Activated T-helper 2 cell treated with anti-CD3 and anti-CD28 coated beads, Interferon-gamma antibody, Interleukin-2, Interleukin-4, amounts not matched to agents 10 μg/mL and 5 μg/mL and 100 μg/mL, durations not matched to agents 14 hours and 24 hours and 36 hours (primary cell): ENCODE measurements around the gene PLEKHB2. TPM values are rescaled to one million over a fixed set of nuclear protein-coding genes. Genes with fewer than 3 reads are reported as not detected.
"Not testable (repeated sequence)": the region's sequence is repeated elsewhere in the genome, so short reads cannot be mapped to it uniquely, and the experiment has no call there.

Experiments
- DNase-seq: peaks from one replicate; pipeline ENCODE4 v3.0.0; 2021; ENCODE audit warnings: low spot score
- H3K27ac Mint-ChIP-seq: one replicate; pipeline ENCODE4 v1.8.0; 2021; ENCODE audit warnings: mixed read lengths
- H3K27me3 Mint-ChIP-seq: one replicate; pipeline ENCODE4 v1.8.0; 2021; ENCODE audit warnings: low read depth, mixed read lengths
- H3K36me3 Mint-ChIP-seq: one replicate; pipeline ENCODE4 v1.8.0; 2021; ENCODE audit warnings: low read depth, mixed read lengths
- H3K4me1 Mint-ChIP-seq: one replicate; pipeline ENCODE4 v1.8.0; 2021; ENCODE audit warnings: low read depth, mixed read lengths
- H3K4me3 Mint-ChIP-seq: one replicate; pipeline ENCODE4 v1.8.0; 2021; ENCODE audit warnings: low read depth, mild to moderate bottlenecking, moderate library complexity, mixed read lengths
- H3K9me3 Mint-ChIP-seq: one replicate; pipeline ENCODE4 v1.8.0; 2021; ENCODE audit warnings: mixed read lengths
- intact Hi-C: fragments of 100-400 bp; cut with micrococcal nuclease; formaldehyde crosslinking; loops from one replicate; pipeline ENCODE4 v1.15.1; 2023
- total RNA-seq: library from RNA; stranded (reverse); gene quantifications from 2 replicates; pipeline ENCODE4 v1.2.3, GENCODE V29; 2022

The PLEKHB2 gene, protein sequence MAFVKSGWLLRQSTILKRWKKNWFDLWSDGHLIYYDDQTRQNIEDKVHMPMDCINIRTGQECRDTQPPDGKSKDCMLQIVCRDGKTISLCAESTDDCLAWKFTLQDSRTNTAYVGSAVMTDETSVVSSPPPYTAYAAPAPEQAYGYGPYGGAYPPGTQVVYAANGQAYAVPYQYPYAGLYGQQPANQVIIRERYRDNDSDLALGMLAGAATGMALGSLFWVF
- 72.3 and 72.9 TPM in 2 replicates for total RNA-seq

DNA sequence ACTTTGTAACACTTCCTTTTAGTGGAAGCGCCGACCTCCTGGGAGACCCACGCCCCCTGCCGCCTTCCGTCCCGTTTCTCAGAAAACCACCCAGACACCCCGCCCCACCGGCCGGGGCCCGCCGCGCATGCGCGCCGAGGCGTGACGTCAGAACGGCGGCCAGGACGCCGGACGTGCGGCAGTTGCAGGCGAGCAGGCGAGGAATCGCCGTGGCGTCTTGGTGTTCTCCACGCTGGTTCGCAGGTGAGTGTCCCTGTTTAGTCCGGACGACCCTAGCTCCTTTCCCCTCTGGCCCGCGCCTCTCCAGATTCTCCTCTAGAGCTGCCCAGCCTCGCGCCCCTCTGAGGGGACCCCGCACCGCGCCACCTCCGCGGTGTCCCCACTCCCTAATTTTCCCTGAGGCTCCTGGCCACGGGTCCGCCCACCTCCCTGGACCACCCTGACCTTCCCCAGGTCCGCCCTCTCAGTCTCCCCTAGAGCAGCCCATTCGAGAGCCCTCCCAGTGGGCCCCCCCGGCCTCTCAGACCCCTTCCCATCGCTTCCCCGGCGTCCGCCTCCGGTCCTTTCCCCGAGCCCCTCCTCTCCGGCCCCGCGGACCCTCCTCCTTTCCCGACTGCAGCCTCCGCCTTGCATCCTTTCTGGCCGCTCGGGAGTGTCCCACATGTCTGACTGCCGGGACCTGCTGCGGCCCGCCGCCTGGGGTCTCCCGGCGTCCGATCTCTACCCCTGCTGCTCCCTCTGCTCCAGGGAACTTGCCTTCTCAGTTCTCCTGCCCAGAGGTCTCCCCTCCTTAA, at the start of gene PLEKHB2:
Gene PLEKHB2, plus strand, starts transcription at position 181 of the 794 bp plus-strand sequence. CDS start 15,606 bp downstream, outside the sequence.
- Mint-ChIP-seq H3K9me3 (no peaks in the 10 kb centered on the region), H3K36me3 (peaks cover 24% of the 10 kb centered on the region), H3K4me1 (peaks cover 46% of the 10 kb centered on the region), H3K27me3 (no peaks in the 10 kb centered on the region), H3K4me3 (peak within 1 kb of the TSS; percentile 100), H3K27ac (peak within 1 kb of the TSS; percentile 98)
- intact Hi-C loops = loop anchor here (5.0 to 10.0 kb wide), 3 partner anchors 281 to 731 kb away; no protein-coding TSS in a partner anchor
- DNase-seq = peak; percentile 94

DNA sequence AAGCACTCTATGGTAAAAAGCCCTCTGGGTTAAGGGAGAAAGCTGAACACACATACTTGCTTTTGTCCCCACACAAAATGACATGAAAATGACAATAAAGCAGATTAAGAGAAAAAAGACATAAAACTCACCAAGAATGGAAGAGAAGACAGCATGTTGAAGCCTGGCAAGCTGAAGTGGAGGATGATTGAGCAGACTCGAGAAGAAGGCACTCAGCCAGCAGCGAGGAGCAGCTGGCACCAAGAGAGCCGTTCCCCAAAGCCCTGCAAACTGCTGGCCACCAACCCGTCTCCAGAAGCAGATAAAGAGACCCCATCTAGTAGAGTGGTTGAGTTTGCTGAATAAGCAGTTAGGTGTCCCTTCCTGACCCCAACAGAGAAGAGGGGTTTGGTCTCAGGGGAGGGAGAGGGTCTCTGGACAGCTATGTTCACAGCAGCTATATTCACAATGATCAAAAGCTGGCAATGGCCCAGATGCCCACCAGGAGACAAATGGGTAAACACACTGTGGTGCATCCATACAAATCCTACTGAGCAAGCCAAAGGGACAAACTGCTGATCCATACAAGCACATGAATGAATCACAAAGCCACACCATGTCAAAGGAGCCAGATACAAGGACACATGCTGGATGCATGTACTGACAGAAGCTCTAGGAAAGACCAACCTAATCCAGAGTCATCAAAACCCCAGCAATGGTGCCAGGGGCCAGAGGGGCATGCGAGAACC, 48.8 kb upstream of the PLEKHB2 start:
- Mint-ChIP-seq H3K36me3 (peaks cover 76% of the 10 kb centered on the region), H3K9me3 (no peaks in the 10 kb centered on the region), H3K4me1 (peaks cover 2% of the 10 kb centered on the region), H3K27ac (no peak overlapping the region), H3K4me3 (no peak overlapping the region), H3K27me3 (no peaks in the 10 kb centered on the region)
- no peak for DNase-seq
- intact Hi-C loops = no loop called here

DNA sequence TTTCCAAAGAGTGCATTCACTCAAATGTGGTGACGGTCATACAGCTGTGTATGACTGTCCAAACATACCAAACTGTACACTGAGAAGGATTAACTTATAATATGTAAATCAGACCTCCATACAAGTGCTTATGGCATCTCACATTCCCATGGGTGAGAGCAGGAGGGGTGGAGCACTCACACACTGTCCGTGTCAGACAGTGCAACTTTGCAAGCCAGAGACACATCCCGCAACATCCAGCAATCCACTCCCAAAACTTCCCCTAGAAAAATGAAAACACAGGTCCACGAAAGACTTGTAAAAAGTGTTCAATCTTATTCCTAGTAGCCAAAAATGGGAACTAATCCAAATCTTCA, 48.2 kb upstream of the PLEKHB2 start:
- H3K36me3 Mint-ChIP-seq = peaks cover 75% of the 10 kb centered on the region
- no peaks in the 10 kb centered on the region for H3K27me3 Mint-ChIP-seq
- peaks cover 5% of the 10 kb centered on the region for H3K4me1 Mint-ChIP-seq
- H3K4me3 Mint-ChIP-seq = no peak overlapping the region
- H3K27ac Mint-ChIP-seq = no peak overlapping the region
- intact Hi-C loops = no loop called here
- H3K9me3 Mint-ChIP-seq = no peaks in the 10 kb centered on the region
- DNase-seq = no peak

DNA sequence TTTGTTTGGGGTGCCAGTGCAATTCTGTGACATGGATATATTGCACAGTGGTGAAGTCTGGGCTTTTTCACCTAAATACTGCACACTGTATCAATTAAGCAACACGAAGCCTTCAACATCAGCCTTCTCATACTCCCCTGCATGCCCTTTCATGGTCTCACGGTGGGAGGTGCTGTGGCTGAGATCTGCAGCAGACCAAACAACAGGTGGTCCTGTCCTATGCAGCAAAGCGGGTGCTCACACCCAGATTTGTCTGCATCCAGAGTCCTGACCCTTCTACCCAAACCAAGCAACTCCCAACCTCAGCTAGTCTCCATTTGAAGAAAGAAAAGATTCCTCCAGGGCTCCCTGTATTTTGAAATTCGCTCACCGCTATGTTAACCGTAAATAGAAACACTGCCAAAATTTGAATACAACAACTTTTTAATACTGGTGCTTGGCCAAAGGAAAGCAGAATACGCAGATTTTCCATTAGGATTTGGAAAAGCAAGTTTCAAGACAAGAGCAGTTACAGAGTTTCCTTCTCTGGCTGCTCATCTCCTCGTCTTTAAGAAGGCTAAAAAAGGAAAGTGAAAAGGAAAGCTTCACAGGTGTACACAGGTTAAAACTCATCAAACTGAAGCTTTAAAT, 46.8 kb upstream of the PLEKHB2 start:
- Mint-ChIP-seq H3K36me3 (peaks cover 65% of the 10 kb centered on the region), H3K4me3 (no peak overlapping the region), H3K27me3 (no peaks in the 10 kb centered on the region), H3K4me1 (peaks cover 9% of the 10 kb centered on the region), H3K27ac (no peak overlapping the region), H3K9me3 (no peaks in the 10 kb centered on the region)
- no peak for DNase-seq
- intact Hi-C loops = no loop called here

DNA sequence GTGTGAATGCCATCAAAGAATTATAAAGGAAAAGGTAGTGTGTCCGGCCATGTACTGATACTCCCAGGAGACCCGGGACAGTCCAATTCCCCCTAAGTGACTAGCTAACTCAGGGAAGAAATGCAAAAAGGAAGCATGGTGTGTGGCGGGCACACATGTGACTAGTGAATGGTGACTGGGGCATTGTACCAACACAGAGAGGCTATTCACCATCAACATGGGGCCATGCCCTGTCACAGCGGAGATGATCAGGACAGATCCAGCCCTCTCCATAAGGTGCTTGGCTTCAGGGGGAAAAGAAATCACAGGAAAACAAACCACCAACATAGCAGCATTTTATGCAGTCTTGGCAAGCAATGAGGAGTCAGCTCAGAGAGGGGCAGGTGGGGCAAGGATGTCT, 46.2 kb upstream of the PLEKHB2 start:
- Mint-ChIP-seq H3K27ac (no peak overlapping the region), H3K4me1 (peaks cover 9% of the 10 kb centered on the region), H3K9me3 (no peaks in the 10 kb centered on the region), H3K4me3 (no peak overlapping the region), H3K27me3 (no peaks in the 10 kb centered on the region), H3K36me3 (peaks cover 64% of the 10 kb centered on the region)
- intact Hi-C loops = no loop called here
- no peak for DNase-seq

DNA sequence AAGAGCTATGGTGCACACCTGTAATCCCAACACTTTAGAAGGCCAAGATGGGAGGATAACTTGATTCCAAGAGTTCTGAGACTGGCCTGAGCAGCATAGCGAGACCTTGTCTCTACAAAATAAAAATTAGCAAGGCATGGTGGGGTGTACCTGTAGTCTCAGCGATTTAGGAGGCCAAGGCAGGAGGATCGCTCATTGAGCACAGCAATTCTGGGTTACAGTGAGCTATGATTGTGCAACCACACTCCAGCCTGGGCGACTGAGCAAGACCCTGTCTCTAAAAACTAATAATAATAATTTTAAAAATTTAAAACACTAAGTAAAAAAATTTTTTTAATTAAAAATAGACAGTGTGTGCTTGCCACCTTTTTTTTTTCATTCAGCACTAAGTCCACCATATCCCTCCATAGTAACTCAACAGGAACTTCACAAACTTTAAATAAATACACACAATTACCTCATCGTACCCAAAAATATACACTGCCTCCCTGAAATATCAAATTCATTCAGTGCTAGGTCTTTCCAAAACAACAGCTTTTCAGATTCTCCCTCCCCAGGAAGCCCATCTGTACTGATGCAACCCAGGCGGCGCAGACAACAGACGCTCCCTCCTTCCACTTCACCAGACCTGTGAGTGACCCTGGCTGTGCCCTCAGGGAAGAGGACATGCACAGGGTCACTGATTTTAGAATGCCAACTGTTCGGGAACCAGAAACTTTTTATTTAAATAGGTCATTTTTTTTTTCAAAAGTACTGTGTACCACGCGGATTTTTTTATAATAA, 41.4 kb upstream of the PLEKHB2 start:
- Mint-ChIP-seq H3K27me3 (no peaks in the 10 kb centered on the region), H3K36me3 (peaks cover 62% of the 10 kb centered on the region), H3K4me1 (peaks cover 10% of the 10 kb centered on the region), H3K4me3 (no peak overlapping the region), H3K9me3 (no peaks in the 10 kb centered on the region), H3K27ac (no peak overlapping the region)
- intact Hi-C loops = no loop called here
- no peak for DNase-seq

DNA sequence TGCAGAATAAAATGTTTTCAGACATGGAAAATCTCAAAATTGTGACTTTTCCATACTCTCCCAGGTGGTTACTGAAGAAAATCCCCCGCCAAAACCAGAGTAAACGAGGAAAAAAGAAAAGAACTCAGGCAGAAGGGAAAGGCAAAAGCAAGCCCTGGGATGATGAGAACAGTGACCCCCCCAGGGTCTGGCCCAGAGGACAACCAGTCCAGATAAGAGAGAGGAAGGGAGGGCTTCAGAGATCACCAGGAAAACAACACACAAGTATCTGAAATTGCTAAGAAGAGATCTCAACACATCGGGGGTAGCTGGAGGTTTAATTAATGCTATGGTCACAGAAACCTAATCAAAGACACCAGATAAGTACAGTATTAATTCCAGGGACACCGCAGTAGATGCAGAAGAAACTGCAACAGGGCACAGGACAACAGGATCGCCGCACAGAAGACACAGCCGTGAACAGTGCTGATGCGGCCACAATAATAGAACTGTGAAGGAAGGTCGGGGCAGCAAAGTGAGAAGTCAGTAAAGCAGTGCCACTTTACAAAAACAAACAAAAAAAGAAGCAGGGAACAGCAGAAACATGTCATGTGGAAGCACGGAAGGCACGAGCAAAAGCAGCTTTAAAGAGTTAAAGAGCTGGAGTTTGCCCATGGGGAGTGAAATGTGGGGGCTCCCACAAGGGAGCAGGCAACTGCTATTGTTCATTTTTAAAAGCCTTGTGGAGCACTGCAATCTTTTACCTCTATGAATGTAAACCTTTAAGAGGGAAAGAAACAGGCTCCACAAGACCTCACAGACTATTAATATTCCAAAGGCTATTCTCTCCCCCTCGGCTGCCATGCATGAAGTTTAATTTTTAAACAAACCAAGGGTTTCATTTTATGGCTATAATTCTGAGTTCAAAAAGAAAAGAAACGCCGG, 40.3 kb upstream of the PLEKHB2 start:
- Mint-ChIP-seq H3K27ac (no peak overlapping the region), H3K4me3 (no peak overlapping the region), H3K4me1 (peaks cover 10% of the 10 kb centered on the region), H3K36me3 (peaks cover 62% of the 10 kb centered on the region), H3K9me3 (no peaks in the 10 kb centered on the region), H3K27me3 (no peaks in the 10 kb centered on the region)
- DNase-seq = no peak
- intact Hi-C loops = no loop called here

DNA sequence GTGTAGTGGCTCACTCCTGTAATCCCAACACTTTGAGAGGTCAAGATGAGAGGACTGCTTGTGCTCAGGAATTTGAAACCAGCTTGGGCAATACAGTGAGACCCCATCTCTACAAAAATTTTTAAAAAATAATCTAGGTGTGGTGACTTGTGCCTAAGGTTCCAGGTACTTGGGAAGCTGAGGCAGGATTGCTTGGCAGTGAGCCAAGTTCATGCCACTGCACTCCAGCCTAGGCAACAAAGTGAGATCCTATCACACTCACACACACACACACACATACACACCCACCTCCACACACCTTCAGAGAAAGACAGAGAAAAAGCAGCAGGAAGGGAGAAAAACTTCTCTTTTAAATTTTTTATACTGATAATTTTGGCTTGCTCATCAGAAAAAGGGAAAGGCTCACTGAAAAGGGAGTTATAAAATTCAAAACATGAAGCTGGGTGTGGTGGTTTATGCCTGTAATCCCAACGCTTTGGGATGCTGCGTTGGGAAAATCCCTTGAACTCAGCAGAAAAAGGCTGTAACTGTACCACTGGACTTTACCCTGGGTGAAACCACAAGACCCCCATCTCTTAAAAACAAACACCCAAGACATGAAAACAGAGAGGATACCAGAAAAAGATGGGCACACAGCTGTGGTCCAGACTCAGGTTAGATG, 37.5 kb upstream of the PLEKHB2 start:
- DNase-seq = no peak

DNA sequence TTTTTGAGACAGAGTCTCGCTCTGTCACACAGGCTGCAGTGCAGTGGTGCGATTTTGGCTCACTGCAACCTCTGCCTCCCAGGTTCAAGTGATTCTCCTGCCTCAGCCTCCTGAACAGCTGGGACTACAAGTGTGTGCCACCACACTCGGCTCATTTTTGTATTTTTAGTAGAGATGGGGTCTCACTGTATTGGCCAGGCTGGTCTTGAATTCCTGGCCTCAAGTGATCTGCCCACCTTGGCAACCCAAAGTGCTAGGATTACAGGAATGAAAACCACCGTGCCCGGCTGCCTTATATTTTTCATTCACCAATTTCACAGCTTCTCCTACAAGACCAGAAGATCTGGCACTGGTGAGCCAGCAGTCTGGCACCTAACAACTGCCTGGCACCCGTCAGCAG, 37.0 kb upstream of the PLEKHB2 start:
- H3K36me3 Mint-ChIP-seq = peaks cover 62% of the 10 kb centered on the region
- H3K27ac Mint-ChIP-seq, intact Hi-C loops, H3K9me3 Mint-ChIP-seq, H3K4me1 Mint-ChIP-seq, DNase-seq, H3K4me3 Mint-ChIP-seq, H3K27me3 Mint-ChIP-seq: not testable (repeated sequence)

More for the DNA sequence above, 37.5 kb upstream of the PLEKHB2 start:
- Mint-ChIP-seq H3K4me3 (no peak overlapping the region), H3K4me1 (peaks cover 3% of the 10 kb centered on the region), H3K27me3 (no peaks in the 10 kb centered on the region), H3K9me3 (no peaks in the 10 kb centered on the region), H3K36me3 (peaks cover 61% of the 10 kb centered on the region), H3K27ac (no peak overlapping the region)
- intact Hi-C loops = no loop called here

DNA sequence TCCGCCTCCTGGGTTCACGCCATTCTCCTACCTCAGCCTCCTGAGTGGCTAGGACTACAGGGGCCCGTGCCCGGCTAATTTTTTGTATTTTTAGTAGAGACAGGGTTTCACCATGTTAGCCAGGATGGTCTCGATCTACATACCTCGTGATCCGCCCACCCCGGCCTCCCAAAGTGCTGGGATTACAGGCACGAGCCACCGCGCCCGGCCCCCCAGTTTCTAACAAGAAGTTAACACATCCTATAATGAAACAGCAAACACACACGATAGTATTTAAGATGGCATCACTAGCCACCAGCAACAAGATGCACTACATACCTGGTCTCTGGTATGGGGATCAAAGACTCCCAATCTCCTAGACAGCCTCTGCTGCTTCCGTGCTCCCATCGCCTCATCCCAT, 29.6 kb upstream of the PLEKHB2 start:
- intact Hi-C loops, H3K9me3 Mint-ChIP-seq, H3K4me3 Mint-ChIP-seq, H3K4me1 Mint-ChIP-seq, H3K27me3 Mint-ChIP-seq, H3K27ac Mint-ChIP-seq, DNase-seq: not testable (repeated sequence)
- peaks cover 75% of the 10 kb centered on the region for H3K36me3 Mint-ChIP-seq

DNA sequence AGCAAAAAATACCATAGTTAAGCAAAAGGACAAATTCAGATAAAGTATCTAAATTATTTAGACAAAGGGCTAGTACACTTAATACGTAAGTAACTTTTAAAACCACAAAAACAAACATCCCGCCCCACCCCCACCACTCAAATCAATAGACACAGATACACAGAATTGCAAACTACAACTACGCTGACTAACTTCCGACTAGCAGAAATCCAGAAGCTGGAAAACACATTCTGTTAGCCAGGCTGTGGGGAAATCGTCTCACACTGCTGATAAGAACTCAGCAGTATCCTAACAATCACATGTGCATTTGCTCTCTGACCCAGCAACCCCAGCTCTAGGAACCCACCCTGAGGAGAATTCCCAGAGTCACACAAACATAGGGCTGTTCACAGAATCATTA, 28.4 kb upstream of the PLEKHB2 start:
- Mint-ChIP-seq H3K36me3 (peaks cover 76% of the 10 kb centered on the region), H3K9me3 (no peaks in the 10 kb centered on the region), H3K4me1 (peaks cover 3% of the 10 kb centered on the region), H3K4me3 (no peak overlapping the region), H3K27ac (no peak overlapping the region), H3K27me3 (no peaks in the 10 kb centered on the region)
- intact Hi-C loops = no loop called here
- no peak for DNase-seq
